GM19395 (cell line): Measurements from ENCODE around the gene TSPAN18.

Experiments
- ATAC-seq: cut with Tn5 transposase; IDR thresholded peaks from one replicate; pipeline ENCODE4 v1.9.1; 2021; ENCODE audit warnings: mild to moderate bottlenecking, moderate library complexity; ENCODE audit not compliant: unreplicated experiment

Gene TSPAN18

GRCh38 chr11:44793350-44794090 lies 66.8 kb downstream of the TSPAN18 start:
- no peak for ATAC-seq

DNA sequence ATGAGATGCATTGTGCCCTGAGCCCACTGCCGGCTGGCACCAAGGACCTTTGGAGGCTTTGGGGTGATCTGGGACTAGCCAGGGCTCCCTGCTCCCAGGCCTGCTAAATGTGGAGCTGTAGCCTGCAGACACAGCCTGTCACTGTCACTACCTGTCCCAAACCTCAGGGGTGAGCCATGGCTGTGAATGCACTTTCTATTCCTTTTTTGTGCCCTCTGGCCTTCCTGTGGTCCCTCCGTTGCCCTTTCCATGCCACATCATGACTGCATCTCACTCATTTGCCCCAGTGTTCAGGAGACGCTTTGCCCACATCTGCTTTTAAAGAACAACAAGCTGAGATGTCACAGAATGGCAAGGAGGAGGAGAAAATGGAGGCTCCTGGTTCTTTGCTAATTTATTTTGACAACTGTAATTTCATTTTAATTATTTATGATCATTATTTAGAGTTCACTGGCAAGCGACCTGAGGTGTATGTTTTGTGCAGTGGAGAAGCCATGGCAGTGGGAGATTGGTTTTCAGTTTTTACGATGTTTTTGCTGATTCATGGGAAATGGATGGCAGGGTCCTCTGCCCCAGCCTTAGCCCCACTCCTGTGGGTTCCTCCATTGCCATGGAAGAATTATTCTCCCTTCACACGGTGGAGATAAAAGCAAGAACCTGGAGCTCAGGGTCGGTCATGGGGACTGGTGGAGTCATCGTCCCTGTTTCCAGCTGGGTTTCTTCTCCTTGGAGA lies 69.2 kb downstream of the TSPAN18 start:
- ATAC-seq, result no peak

DNA sequence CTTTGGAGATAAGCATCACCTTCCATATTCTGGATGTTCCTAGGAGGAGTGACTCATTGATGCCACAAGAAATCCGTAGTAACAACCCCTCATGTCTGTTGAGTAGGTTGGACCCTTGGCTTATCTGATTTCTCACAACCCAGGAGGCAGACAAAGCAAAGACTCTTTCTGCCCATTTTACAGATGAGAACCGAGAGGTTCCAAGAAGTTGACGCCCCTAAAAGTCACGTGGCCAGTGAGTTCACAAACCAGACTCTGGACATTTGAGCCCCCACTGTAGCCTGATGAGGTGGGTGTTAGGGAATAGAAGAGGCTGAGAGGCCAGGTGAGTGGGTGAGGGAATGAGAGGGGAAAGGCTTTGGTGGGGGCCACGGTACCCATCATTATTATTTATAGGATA lies 70.3 kb downstream of the TSPAN18 start:
- ATAC-seq, result no peak

GRCh38 chr11:44797886-44798606 lies 71.3 kb downstream of the TSPAN18 start:
- ATAC-seq, result no peak

DNA sequence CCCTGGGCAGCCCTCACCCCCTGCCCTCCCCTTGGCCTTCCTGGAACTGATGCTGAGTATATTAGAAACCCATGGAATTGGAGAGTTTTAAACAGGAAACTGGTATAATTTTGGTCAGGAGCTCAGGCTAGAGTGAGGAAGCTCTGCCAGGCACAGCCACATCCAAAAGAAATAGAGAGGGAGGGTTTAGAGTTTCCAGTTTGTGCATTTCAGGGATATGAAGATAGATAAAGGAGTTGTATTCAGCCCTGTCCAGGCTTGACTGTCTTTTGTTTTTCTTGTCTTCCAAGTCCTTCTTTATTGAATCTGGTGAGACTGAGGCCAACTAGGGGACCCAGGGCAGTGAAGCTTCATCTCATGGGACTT lies 71.8 kb downstream of the TSPAN18 start:
- ATAC-seq, result no peak

GRCh38 chr11:44799012-44799411 lies 72.2 kb downstream of the TSPAN18 start:
- no peak for ATAC-seq

DNA sequence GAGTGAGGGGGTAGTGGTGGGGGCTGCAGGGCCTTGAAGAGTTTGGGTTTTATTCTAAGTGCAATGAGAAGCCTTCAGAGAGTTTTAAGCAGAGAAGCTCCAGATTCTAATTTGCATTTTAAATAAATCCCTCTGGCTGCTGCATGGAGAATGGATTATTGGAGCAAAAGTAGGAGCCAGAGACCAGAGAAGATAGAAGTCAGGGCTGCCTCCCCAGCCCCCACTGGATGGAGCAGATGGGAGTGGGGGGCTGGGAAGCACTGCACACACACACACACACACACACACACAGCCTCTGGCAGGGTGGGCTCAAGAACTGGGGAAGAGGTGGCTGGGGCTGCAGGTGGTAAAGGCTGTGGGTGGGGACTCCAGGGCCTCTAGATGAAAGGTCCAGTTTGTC lies 75.6 kb downstream of the TSPAN18 start:
- no peak for ATAC-seq

DNA sequence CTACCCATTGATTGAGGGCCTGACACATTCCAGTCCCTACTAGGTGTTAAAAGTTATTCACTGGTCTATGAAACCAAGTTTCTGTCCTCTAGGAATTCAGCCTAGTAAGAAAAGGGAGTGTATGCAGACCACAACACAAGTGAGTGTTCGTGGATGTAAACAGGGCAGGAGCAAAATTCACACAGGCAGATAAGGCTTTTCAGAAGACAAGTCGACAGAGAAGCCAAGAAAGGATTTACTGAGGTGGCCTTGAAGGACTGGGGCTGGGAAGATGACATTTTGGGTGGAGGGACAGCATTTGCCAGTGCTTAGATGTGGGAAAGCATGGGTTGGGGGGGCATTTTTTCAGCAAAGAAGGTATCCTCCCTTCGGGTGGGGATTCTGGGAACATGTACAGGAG lies 76.2 kb downstream of the TSPAN18 start:
- no peak for ATAC-seq

GRCh38 chr11:44804449-44805437 lies 78.0 kb downstream of the TSPAN18 start:
- ATAC-seq, result no peak

GRCh38 chr11:44805596-44805995 lies 78.8 kb downstream of the TSPAN18 start:
- ATAC-seq, result no peak

DNA sequence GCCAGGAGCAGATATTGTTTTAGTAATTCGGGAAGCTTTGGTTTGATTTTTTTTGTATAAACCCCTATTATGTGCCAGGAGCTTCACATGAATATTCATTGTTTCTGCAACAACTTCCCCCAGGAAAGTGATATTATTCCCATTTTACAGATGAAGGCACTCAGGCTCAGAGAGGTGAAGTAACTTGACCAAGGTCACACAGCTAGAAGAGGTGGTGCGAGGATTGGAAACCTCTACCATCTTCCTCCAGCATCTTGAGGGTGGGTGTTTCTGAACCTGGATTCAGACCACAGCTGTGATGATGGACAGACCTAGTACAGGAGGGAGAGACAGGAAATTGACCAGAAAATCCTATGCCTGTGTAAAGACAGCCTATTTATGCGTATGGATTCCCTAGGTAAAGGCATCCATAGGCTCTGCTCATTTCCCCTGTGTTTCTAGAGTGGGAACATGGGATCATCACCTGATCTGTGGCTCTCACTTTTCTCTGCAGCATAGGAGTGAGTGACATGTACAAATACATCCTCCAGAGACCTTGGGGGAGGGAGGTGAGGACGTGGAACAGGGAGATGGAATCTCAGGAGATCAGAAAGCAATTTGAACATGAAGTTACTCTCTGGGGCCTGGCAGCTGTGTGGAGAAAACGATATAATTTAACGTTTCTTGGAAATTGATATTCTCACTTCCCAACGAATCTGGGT lies 81.4 kb downstream of the TSPAN18 start:
- no peak for ATAC-seq

DNA sequence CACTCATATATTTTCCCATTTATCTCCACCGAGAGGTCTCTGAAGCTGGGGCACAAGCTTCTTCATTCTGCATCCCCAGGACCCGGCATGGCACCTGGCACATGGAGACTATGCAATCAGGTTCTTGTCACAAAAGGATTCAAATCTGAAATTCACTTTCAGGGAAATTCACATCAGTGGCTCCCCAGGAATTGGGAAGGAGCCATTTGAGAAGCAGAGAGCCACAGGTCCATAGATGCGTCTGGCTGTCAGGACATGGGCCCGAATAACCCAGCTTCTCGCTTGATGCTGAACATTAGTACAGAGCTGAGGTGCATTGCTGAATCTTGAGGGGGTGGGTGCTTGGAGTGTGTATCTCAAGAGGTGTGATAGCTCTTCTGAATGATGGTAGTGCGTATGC lies 82.5 kb downstream of the TSPAN18 start:
- no peak for ATAC-seq

DNA sequence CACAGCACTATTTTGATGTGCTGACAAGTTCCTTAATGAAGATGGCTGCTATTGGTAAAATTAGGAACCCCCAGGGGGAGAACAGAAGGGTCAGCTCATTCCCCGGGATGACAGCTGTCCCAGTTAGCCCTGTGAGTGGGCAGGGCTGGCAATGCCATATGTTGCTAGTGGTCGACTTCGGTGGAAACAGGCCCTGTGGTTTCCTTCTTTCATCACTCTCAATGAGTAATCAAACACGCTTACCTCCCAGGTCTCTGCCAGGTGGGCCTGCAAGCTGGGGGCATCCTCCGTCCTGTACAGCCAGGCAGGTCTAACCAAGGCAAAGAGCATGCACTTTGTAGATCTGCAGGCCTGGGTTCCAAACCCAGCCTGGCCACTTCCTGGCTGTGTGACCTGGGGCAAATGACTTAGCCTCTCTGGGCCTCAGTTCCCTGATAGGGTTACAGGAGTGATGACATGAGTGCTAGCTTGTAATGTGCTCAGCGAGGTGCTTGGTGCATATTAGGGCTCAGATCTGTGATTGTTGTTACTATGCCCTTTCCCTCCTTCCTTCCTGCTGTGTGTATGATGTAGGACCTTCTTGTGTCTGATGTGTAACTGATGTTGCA lies 85.2 kb downstream of the TSPAN18 start:
- no peak for ATAC-seq

DNA sequence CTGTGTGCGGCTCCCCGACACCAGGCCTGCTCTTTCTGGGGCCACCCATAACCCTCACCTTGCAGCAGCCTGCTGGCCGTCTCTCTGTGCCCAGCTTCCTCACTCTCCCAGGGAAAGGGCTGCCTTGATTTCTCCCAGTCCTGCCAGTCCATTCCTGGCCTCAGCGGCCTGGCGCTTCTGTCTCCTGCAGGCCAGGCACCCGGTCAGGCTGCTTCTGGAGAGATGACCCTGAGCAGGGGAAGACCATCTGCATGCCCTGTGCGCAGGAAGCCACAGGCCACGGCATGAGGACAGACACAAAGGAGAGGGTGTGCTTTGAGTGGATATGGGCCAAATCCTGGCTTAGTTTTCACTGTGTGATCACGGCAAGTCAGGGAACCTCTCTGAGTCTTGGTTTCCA lies 86.2 kb downstream of the TSPAN18 start:
- ATAC-seq, result no peak

- no peak for ATAC-seq
Measured at GRCh38 chr11:44813401-44813800, 86.6 kb downstream of the TSPAN18 start.

GRCh38 chr11:44814881-44815592 lies 88.3 kb downstream of the TSPAN18 start:
- no peak for ATAC-seq

DNA sequence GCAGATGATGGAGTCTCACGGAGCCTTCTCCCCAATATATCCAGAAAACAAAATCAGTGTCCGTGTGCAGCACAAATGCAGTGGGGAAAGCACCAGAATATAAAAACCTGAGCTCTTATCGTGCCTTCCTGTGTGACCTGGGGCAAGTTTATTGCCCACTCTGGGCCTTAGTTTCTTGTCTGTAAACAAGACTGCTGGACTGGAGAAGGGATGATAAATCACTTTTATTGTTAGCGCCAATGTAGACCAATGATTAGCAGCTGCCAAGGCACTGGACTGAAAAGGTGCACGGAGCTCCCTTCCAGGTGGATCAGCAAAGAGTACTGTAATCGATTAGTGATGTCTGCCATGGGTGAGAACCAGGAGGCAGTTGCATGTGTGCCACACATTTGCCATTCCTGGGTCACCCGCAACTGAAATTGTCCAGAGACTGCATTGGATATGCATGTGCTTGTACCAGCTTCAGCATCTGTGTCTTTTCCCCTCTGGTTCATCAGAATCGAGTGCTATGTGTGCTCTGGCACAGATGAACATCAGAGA lies 89.2 kb downstream of the TSPAN18 start:
- no peak for ATAC-seq

- no peak for ATAC-seq
Measured at GRCh38 chr11:44816761-44817160, 90.0 kb downstream of the TSPAN18 start.
